Upper lobe of left lung (tissue), 4 donors: Measurements from ENCODE around the gene USB1.

Experiments used
- EP300 ChIP-seq, 4 donors: sonication (generic); formaldehyde crosslinking; IDR thresholded peaks; one replicate each; pipeline ENCODE4 v1.5.1; 2017; ENCODE audit warnings: antibody characterized with exemption in 4 of 4, control low read depth in 2 of 4
- POLR2A ChIP-seq, 4 donors: fragments of 450-650 bp; IDR thresholded peaks; one replicate each; pipeline ENCODE4 v1.5.1; 2016 to 2017; ENCODE audit warnings: antibody characterized with exemption in 4 of 4, mild to moderate bottlenecking in 2 of 4
- POLR2AphosphoS5 ChIP-seq, 2 donors: sonication (generic); formaldehyde crosslinking; IDR thresholded peaks; one replicate each; pipeline ENCODE4 v1.5.1; 2017; ENCODE audit warnings: antibody characterized with exemption in 2 of 2
- TF ChIP-seq, protein P1 (sequence below), 6 experiments: fragments of 450-650 bp in 4 of 6; fragments of 200-600 bp in 2 of 6; sonication (generic) in 2 of 6; IDR thresholded peaks; one replicate each; pipeline ENCODE4 v1.5.1; 2016 to 2019; ENCODE audit warnings: antibody characterized with exemption in 6 of 6

GRCh38 chr16:58049232-58050185, 48.3 kb downstream of the USB1 start:
- TF ChIP-seq POLR2A (IDR thresholded peaks at IDR 0.05): no peak
- TF ChIP-seq, protein P1, sequence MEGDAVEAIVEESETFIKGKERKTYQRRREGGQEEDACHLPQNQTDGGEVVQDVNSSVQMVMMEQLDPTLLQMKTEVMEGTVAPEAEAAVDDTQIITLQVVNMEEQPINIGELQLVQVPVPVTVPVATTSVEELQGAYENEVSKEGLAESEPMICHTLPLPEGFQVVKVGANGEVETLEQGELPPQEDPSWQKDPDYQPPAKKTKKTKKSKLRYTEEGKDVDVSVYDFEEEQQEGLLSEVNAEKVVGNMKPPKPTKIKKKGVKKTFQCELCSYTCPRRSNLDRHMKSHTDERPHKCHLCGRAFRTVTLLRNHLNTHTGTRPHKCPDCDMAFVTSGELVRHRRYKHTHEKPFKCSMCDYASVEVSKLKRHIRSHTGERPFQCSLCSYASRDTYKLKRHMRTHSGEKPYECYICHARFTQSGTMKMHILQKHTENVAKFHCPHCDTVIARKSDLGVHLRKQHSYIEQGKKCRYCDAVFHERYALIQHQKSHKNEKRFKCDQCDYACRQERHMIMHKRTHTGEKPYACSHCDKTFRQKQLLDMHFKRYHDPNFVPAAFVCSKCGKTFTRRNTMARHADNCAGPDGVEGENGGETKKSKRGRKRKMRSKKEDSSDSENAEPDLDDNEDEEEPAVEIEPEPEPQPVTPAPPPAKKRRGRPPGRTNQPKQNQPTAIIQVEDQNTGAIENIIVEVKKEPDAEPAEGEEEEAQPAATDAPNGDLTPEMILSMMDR (IDR thresholded peaks at IDR 0.05): no peak
- no peak for TF ChIP-seq POLR2AphosphoS5 (IDR thresholded peaks at IDR 0.05)
- no peak for TF ChIP-seq EP300 (IDR thresholded peaks at IDR 0.05)
